Measurements from ENCODE around the gene IGFLR1.
A peak's percentile ranks its signal among the peaks of the same experiment; 100 is the strongest.
"Not testable (repeated sequence)": the region's sequence is repeated elsewhere in the genome, so short reads cannot be mapped to it uniquely, and the experiment has no call there.

IGFLR1 gene

DNA sequence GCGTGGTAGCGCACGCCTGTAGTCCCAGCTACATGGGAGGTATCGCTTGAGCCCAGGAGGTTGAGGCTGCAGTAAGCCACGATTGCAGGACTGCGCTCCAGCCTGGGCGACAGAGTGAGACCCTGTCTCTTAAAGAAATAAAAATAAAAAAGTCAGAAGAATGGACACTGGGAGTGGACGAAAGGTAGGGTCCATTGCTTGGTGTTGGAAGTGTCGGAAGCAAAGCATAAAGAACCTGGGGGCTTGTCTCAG is 32.7 kb upstream of the IGFLR1 start:
- TF ChIP-seq CTCF (IDR thresholded peaks at IDR 0.05; ENCODE audit: unreplicated experiment in 3 of 3): no peak
- H3K27ac Mint-ChIP-seq: no peak overlapping the region
- H3K4me1 Mint-ChIP-seq: peaks cover 27% of the 10 kb centered on the region
- no peaks in the 10 kb centered on the region for H3K9me3 Mint-ChIP-seq
- peaks cover 12% of the 10 kb centered on the region for H3K36me3 Mint-ChIP-seq (ENCODE audit: low read depth)
- no peaks in the 10 kb centered on the region for H3K27me3 Mint-ChIP-seq (ENCODE audit: low read depth)
- peak overlapping the region; percentile 89 to 94 (median 92) for H3K4me3 Mint-ChIP-seq

DNA sequence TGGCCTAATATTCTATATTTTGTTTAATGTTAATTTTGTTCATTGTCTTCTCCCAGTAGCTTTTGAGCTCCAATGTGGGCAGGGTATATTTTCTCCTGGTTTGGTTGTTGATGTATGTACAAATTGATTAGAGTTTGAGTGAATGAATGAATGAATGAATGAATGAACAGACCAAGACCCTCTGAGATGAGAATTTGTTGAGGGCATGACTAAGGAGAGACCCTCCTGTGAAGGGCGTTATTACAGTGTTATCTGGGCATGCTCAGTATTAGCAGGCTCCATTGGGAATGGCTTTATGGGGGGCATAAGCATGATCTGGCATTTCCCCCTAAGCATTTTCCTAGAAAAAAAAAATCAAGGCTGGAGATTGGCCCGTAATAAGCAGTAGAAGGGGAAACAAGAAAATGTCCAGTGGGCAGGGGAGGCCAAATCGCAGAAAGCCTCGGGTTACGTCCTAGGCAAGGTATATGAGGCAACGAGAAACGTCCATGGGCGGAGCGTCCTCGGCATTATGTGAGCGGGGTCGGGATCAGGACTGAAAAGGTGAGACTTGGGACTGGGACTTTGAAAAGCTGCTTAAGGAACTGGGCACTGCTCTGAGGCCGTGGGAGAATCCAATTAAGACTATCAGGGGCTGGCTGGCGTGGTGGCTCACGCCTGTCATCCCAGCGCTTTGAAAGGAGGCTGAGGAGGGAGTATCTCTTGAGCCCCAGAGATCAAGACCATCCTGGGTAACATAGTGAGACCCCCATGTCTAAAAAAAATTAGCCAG is 32.2 kb upstream of the IGFLR1 start:
- H3K4me3 Mint-ChIP-seq: peak overlapping the region; percentile 89 to 94 (median 92)
- TF ChIP-seq CTCF (IDR thresholded peaks at IDR 0.05; ENCODE audit: unreplicated experiment in 3 of 3): no peak
- H3K4me1 Mint-ChIP-seq: peaks cover 27% of the 10 kb centered on the region
- no peak overlapping the region for H3K27ac Mint-ChIP-seq
- H3K9me3 Mint-ChIP-seq: no peaks in the 10 kb centered on the region
- no peaks in the 10 kb centered on the region for H3K27me3 Mint-ChIP-seq (ENCODE audit: low read depth)
- peaks cover 8% of the 10 kb centered on the region for H3K36me3 Mint-ChIP-seq (ENCODE audit: low read depth)

GRCh38 chr19:35773020-35773806 is 31.0 kb upstream of the IGFLR1 start:
- peaks cover 8% of the 10 kb centered on the region for H3K36me3 Mint-ChIP-seq (ENCODE audit: low read depth)
- H3K9me3 Mint-ChIP-seq: no peaks in the 10 kb centered on the region

DNA sequence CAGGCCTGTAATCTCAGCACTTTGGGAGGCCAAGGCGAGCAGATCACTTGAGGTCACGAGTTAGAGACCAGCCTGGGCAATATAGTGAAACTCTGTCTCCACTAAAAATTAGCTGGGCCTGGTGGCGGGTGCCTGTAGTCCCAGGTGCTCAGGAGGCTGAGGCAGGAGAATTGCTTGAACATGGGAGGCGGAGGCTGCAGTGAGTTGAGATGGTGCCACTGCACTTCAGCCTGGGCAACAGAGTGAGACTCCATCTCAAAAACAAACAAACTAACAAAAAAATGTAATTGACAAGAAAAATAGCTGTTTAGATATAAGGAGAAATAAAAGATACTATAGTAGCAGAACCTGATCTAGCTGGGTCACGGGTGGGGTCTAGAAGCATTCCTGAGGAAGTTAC is 30.1 kb upstream of the IGFLR1 start:
- H3K36me3 Mint-ChIP-seq (ENCODE audit: low read depth); H3K9me3 Mint-ChIP-seq; H3K4me3 Mint-ChIP-seq; H3K27me3 Mint-ChIP-seq (ENCODE audit: low read depth); H3K27ac Mint-ChIP-seq: not testable (repeated sequence)
- peaks cover 25% of the 10 kb centered on the region for H3K4me1 Mint-ChIP-seq

More at GRCh38 chr19:35773020-35773806, 31.0 kb upstream of the IGFLR1 start:
- H3K4me1 Mint-ChIP-seq: peaks cover 32% of the 10 kb centered on the region
- peaks cover 4% of the 10 kb centered on the region for H3K27me3 Mint-ChIP-seq (ENCODE audit: low read depth)
- peak overlapping the region in 1 of 3 experiments; percentile 52 for H3K4me3 Mint-ChIP-seq
- TF ChIP-seq CTCF (IDR thresholded peaks at IDR 0.05; ENCODE audit: unreplicated experiment in 3 of 3): no peak
- H3K27ac Mint-ChIP-seq: no peak overlapping the region

DNA sequence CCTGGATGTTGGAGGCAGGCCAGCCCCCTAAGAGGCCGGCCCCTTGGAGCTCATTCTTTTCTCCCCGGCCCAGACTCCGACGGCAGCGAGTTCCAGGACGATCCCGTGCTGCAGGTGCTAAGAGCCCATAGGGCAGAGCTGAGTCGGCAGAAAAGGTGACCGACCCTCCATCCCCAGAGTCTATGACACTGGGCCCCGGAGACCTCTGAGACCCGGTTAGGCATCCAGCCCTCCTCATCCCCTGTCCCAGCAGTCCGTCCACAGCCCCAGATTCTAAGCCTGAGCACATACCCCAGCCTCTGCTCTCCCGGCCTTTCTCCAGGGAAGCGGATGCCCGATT is 25.8 kb upstream of the IGFLR1 start:
- H3K36me3 Mint-ChIP-seq (ENCODE audit: low read depth): peaks cover 13% of the 10 kb centered on the region
- H3K4me3 Mint-ChIP-seq: no peak overlapping the region
- H3K27ac Mint-ChIP-seq: peak overlapping the region in 1 of 3 experiments; percentile 49
- TF ChIP-seq CTCF (IDR thresholded peaks at IDR 0.05; ENCODE audit: unreplicated experiment in 3 of 3): no peak
- H3K27me3 Mint-ChIP-seq (ENCODE audit: low read depth): peaks cover 4% of the 10 kb centered on the region
- peaks cover 5% of the 10 kb centered on the region for H3K4me1 Mint-ChIP-seq
- H3K9me3 Mint-ChIP-seq: no peaks in the 10 kb centered on the region

GRCh38 chr19:35767288-35768081 is 25.2 kb upstream of the IGFLR1 start:
- TF ChIP-seq CTCF (IDR thresholded peaks at IDR 0.05; ENCODE audit: unreplicated experiment in 3 of 3): no peak
- Mint-ChIP-seq H3K36me3 (ENCODE audit: low read depth) (peaks cover 13% of the 10 kb centered on the region), H3K4me1 (peaks cover 5% of the 10 kb centered on the region), H3K9me3 (no peaks in the 10 kb centered on the region), H3K27me3 (ENCODE audit: low read depth) (peaks cover 4% of the 10 kb centered on the region), H3K4me3 (peak overlapping the region in 2 of 3 experiments; percentile 38 to 43), H3K27ac (peak overlapping the region in 1 of 3 experiments; percentile 87)

All from nephron (organoid).